Lung microvascular endothelial cell (primary cell): ENCODE data around the gene NPPC. TPM values are rescaled to one million over a fixed set of nuclear protein-coding genes. Genes with fewer than 3 reads are reported as not detected.
A peak's percentile ranks its signal among the peaks of the same experiment; 100 is the strongest.
"Not testable (repeated sequence)": the region's sequence is repeated elsewhere in the genome, so short reads cannot be mapped to it uniquely, and the experiment has no call there.

Source experiments
- DNase-seq, 2 donors: peaks; one replicate each; pipeline versions ENCODE4 v3.0.0 to v3.0.0-alpha.2; 2010; ENCODE audit warnings: low read depth in 2 of 2
- total RNA-seq: library from RNA; depleted of rRNA; stranded (reverse); fragments of >200 nt; gene quantifications from 2 replicates; pipeline ENCODE4 v1.2.1, GENCODE V29; 2014

Gene NPPC
- total RNA-seq, 1 donor from 2014 or later, result 0.20 TPM

DNA sequence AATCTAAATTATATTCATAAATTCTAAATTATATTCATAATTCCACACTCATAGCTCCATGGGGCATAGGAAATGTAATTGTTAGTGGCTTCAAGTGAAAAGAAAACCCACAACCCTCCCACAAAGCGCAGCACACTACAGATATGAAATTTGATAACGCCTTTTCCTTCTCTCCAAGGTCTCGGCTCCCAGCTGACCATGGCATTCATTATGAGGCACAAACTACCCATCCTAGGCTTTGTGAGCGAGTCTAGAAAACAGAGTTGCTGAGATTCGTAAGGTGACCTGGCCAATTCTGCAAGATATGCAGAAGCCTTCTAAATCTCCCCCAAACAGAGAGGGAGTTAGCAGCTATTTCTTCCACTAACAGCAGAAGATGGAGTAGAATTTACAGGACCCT lies 5.4 kb downstream of the NPPC start:
- DNase-seq, result no peak

DNA sequence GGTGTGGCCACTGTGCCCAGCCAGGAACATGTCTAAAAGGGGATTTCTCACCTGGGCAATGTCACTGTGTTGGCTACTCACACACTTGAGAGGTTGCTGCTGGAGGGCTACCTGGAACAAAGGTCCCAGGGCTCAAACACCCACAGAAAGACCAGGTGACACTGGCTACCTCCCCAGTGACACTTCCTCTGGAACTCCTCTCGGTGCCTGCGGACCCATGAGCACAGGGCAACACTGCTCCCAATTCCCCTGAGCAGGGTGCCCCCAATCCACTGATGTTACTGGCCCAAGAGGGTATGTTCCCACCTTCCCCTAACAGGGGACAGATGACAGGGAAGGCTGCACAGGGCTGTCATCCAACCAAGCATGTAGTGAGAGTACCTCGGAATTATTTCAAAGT lies 5.8 kb downstream of the NPPC start:
- no peak for DNase-seq

DNA sequence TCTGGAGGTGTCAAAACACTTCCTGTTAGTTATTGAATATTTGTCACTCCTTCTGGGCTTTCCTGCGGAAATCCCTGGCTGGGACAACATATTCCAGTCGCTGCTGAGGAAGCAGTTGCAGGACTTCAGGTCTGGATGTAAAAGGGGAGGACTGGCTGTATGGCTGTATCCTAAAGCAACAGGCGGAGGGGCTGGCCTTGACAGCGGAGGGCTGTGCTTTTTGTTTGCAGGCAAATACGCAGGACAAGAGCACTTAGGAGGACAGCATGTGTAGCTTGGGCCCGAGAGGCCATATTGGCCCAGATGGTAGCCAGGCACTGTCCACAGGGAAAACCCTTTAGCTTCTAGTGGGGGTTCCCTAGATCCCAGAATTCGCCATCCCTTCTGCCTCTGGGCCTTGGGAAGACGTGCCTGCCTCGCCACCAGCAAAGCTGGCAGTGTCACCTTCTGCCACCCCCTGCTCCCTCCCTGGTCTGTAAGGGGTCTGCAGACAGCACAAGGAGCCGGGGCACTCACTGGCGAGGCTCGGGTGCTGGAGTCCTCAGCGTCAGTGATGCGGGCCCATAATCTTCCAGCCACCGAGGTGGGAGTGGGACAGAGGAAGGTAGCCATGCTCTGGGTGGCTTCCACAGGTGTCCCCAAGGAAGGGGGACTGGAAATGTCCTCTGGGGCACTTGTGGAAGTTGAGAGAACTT lies 6.7 kb downstream of the NPPC start:
- no peak for DNase-seq

DNA sequence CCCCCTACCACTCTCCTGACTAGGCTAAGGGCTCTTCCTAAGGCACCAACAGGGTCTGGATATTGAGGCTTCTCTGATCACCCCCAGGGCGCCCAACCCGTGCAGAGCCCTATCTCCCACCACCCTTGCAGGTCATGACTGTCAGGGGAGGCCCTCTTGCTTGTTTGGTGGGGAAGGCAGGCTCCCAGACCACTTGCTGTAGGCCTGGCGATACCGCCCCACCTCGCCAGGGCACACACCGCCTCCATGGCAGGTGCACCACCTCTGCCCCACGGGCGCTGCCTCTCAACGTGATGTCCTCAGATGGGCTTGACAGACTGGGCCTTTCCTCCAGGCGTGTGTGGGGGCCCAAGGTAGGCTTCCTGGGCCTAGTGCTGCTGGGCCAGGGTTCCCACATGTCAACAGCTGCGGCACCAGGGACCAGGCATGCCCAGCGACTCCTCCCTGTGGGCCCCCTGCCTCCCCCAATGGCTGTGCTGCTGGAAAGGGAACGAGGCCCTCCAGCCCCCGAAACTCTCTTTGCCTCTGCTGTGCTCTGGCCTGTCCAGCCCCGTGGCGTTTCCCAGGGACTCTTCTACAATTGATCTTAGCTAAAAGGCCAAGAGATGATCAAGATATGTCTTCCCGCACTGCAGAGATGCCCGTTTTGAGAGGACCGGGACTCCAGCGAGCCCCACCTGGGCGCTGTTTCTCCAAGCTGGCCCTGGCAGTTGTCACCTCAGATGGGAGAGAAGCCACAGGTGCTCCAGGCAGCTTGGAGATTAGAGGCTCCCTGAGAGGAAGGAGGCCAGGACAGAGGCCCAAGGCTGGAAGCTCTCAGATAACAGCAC lies 7.5 kb downstream of the NPPC start:
- no peak for DNase-seq

DNA sequence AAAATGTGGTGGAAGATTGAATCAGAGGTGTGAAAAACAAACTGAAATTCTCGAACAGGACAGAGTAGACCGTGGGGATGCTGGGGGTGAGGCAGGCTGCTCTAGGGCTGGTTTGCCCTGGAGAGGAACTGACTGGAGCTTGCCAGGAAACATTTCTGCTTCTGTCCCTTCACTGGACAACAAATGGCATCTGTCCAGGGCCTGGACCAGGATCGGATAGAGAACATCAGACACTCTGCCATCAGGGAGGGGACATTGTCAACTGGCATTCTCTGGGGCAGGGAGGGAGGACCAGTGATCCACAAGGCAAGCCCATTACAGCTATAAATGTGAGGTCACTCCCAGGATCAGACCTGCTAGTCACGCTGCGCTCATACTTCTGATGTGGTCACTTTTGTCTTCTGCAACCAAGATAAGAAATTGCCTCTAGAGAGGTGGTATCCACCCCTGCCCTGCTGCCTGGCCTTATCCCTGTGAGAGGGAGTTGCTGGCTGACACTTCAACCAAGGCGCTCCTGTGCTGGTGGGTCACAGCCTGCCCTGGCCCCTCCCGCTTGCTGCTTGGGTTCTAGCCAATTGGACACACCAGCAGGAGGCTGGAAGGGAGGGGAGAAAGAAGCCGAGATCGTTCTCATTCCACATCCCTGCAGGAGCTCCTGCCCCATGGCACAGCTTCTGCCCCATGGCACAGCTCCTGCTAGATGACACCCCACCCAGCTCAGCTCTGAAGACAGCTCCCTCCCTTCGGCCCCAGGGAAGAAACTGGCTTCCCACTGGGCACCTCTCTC lies 8.7 kb downstream of the NPPC start:
- peak in 1 of 2 donors; percentile 42 for DNase-seq

DNA sequence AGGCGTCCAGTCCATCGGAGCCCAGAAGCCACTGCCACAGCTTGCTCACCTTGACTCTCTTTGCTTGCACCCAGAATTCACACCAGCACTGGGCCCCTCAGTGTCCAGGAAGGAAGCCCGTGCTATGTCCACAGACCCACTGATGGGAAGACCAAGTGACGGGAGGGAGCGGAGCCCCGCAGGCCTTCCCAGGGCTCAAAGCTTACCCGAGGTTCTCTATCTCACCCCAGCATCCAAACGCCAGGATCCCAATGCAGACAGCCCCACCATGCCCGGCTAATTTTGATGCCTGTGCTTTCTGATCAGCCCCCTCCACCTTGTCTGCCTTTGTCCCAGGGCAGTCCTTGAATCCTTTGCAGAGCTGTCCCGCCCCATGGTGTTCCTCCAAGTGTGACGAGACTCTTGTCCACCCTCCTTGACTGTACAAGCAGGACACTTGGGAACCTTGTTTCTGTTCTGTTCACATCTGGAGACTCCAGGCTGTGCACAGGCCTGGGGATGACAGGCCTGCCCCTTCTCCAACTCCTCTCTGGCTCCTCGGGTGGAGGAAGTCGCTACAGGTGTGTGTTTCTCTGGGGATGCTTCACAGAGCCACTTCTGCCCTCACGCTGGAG lies 12.0 kb downstream of the NPPC start:
- no peak for DNase-seq

DNA sequence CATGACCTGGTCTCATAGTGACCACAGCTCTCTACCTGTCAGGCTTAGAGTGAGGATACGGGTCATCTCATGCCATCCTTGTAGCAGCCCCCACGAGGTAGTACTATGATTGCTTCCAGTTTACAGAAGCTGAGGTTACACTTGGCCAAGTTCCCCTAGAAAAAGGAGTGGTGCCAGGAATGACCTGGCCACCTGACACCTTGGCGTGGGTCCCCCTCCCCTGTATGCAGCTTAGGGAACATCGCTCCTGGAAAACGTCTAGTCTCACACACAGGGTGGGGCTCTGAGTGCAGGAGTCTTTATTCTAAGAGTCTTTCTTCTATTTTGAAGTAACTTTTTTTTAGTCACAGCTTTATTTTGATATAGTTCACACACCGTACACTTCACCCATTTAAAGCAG lies 14.8 kb downstream of the NPPC start:
- DNase-seq, result no peak

DNA sequence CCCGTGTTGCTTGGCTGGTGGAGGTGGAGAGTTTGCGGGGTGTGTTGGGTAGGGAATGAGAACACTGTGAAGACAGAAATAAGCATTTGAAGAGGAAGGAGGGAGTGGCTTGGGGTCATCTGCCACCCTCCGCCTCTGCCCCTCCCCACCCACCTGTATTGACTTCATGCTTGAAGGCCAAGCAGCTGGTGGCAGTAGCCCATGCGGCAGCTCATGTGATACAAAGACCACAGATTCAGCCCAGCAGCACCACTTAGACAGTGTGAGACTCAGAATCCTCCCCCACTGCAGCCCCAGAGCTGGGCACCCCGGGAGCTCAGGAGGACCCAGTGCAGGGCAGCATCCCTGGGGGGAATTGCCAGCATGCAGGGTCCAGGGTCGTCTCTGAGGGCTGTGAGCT lies 15.4 kb downstream of the NPPC start:
- DNase-seq, result no peak

DNA sequence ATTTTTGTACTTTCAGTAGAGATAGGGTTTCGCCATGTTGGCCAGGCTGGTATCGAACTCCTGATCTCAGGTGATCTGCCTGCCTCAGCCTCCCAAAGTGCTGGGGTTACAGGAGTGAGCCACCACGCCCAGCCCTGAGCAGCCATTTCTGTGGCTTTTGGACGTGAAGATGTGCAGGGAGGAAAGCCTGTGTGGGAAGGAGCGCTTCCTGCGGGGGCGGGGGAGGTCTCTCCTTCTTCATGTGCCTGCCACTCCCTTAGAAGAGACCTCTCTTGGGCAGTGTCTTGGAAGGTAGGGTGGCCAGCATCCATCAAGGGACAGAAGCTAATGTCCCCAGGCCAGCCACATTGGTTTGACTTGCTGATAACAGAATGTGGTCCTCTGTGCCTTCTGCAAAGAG lies 16.0 kb downstream of the NPPC start:
- not testable (repeated sequence) for DNase-seq

DNA sequence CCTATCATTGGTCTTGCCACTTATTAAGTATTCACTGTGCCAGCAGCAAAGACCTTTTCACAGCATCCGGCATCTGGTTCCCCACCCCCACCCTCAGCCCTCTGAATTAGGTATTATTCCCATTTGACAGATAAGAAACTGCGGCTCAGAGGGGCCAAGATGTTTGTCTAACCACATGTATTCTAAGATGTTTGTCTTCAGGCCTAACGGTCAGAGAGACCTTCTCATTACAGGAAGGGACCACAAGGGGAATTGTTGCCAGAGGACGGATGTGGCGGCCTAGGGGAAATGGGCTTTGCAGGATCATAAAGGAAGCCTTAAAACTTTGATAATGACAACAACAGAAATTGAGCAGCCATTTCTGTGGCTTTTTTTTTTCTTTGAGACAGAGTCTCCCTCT lies 16.6 kb downstream of the NPPC start:
- no peak for DNase-seq

DNA sequence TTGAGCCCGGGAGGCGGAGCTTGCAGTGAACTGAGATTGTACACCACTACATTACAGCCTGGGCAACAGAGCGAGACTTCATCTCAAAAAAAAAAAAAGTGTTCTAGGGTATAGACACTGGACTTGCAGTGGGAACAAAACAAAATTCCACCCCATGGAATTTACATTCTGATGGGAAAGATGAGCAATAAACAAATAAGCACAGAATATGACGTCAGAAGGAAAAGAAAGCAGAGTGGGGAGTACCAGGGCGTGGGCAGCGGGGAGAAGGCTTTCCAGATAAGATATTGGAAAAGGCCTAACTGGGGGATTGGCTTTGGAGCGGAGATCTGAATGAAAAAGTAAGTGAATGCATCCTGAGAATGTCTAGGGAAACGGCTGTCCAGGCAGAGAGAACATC lies 17.6 kb downstream of the NPPC start:
- no peak for DNase-seq

DNA sequence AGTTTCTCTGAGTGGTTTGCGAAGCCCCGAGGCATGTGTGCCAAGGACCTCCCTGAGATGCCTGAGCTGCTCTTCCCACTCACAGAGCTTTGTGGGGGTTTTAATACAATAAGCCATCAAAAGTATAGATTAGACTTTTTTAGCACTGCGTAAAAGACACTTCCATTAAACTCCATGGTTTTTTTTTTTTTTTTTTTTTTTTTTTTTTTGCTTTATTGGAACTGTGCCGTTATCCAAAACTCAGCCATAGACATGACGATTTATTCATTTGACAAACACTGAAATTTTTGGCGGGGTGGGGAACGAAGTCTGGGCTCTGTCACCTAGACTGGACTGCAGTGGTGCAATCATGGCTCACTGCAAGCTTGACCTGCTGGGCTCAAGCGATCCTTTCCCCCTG lies 18.4 kb downstream of the NPPC start:
- DNase-seq, result no peak

DNA sequence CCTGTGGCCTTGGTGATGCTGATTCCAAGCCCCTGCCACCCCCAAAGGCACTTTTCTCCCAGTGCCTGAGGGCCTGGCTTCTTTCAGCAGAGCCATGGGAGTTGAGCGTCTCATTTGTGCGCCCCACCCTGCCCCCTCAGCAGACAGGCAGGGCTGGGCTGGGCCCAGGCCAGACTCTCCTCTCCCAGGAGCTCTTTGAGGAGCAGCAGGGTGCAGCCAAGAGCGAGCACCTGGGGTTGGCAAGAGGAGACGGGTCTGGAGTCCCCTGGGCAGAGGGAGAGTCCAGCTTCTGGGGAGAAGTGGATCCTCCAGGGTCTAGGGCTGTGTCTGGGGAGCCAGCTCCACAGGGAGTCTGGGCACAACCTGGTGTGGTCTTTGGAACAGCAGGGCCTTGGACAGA lies 21.2 kb downstream of the NPPC start:
- DNase-seq, result no peak

DNA sequence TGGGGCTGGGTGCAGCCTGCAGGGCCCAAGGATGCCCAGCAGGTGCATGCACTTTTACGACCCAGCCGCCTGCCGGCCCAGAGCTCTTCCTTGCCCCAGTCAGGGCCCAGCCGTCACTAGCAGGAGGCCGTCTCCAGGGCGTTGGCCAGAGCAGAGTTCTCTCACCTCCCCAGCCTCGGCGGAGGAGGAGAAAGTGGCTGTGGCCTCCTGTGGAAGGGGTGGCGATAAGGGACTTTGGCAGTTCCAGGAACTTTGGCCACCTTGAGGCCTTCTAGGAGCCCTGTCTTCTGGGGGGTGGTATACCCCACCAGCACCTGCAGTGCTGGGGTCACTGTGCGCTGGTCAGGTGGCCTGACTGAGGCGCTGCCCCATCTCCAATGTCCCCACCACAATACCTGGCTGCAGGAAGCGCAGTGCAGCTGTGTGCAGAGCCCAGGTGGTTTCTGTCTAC lies 22.0 kb downstream of the NPPC start:
- DNase-seq, result no peak

DNA sequence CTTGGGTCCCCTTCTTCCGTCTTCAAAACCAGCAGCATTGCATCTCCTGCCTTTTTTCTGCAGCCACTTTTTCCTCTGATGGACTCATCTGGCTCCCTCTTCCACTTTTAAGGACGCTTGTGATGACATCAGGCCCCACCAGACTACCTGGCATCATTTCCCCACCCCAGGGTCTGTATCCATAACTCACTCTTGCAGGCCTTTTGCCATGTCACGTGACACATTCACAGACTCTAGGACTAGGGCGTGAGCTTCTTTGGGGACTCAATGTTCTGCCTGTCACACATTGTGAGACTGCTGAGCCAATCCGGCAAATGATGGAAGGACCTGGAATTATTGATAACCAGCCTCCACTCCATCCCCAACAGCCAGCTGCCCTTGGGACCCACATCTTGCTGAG lies 23.6 kb downstream of the NPPC start:
- DNase-seq, result no peak

DNA sequence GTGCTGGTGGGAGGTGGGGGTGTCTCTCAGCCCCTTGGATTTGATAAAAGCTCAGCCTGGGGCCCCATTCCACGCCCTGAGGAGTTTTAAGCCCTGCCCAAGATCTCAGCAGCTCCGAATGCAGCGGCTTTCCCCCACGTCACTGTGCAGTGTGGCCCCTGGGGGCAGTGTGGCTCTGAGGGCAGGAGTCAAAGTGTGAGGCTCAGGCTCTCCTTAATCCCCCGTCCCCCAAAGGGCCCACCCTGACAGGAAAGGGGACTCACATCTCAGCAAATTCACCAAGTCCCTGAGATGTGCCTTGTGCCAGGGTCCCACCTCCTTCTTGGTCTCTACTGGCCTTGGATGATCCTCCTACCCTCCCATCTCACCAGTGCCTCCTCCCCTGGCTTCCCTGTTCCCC lies 25.2 kb downstream of the NPPC start:
- DNase-seq, result no peak

DNA sequence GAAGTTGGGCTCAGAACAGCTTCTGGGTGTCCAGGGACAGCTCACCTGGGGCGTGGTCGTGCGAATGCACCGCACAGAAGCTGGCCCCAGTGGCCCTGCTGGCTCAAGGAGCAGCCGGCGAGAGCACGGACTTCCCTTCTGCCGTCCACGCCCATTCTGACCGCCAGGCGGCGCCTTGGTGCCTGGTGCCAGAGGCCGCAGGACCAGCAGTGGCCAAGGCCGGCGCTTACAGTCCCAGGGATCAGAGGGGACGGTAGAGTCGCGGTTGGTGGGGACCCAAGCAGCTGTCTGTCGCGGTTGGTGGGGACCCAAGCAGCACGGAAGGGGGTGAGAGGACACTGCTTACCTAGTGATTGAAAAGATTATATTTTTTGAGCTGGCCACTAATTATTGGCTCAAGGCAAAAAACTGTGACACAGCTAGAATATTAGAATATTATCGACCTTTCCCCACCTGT lies 25.7 kb downstream of the NPPC start:
- DNase-seq, result peak; percentile 73 to 79

DNA sequence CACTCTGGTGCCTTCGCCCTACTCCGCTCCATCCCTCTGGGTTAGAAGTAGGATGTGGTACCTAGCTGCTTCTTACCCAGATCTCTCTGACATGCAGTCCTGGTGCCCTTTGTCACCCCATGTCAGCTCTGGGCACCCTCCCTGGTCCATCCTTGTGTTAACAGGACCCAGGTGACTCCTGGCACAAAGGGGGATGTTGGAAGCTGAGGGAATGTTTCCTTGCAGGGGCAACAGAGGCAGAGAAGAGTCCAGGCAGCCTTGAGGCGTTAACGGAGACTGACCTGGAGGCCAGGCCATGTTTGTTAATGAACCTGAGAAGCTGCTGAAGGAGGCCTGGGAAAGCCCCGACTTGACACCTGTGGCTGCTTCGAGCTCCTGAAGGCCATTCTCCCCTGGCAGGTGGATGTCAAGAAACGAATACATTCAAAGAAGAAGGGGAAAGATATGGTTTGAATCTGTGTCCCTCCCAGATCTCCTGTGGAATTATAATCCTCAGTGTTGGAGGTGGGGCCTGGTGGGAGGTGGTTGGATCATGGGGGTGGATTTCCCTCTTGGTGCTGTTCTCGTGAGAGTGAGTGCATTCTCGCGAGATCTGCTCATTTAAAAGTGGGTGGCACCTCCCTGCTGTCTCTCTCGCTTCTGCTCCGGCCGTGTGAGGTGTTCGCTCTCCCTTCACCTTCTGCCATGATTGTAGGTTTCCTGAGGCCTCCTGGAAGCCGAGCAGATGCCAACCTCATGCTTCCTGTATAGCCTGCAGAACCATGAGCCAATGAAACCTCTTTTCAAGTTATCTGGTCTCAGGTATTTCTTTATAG lies 31.4 kb downstream of the NPPC start:
- no peak for DNase-seq

DNA sequence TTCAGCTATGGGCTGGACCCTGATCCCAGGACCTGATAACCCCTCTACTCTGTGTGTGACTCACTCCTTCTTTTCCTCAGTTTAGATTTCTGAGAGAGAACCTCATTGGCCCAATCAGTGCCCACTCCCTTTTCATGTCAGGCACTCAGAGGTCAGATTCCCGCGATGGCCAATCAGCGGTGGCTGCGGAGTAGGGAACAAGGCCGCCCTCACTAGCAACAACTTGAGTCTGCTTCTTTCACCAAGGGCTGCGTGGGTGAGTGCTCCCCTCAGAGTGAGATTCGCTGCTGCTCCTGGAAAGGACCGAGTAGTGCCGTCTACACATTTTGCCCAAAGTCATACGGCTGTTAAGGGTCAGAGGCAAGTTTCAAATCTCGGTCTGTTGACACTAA lies 34.7 kb downstream of the NPPC start:
- no peak for DNase-seq

DNA sequence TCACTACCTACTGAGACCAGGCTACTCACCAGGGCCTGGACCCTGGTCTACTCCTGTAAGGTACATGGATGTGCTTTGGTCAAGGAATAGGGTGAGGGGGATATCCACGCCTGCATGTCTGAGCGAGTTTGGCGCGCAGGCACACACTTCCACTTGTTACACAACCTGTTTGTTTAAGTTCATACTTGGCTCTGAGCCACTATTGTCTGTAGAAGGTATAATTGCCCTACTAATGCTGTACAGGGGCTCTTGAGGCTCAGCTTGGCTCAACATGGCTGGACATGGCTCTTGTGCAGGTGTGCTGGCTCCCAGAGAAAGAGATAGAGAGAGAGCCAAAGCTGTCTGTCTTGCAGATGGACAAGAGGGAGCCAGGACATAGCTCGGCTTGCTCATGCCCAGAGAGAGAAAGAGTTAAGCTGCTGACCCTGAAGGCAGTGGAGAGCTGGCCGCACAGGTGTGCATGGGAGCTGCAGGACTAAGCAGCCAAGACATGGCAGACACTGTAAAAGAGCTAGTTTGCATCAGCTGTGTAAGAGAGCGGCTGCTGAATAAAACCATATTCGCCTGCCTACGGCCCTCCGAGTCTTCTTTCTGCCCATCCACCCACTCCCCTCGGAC lies 35.2 kb downstream of the NPPC start:
- DNase-seq, result peak; percentile 7 to 60
